GM23248 (cell line): ENCODE results near the gene TEX51.

Source experiments
- EZH2 ChIP-seq: fragments of 200-600 bp; sonication (generic); IDR thresholded peaks from 2 replicates; pipeline ENCODE4 v1.6.1; 2018; ENCODE audit warnings: antibody characterized with exemption, mild to moderate bottlenecking; ENCODE audit not compliant: insufficient read depth, poor library complexity, severe bottlenecking
- EZH2phosphoT487 ChIP-seq: fragments of 200-600 bp; sonication (generic); IDR thresholded peaks from 2 replicates; pipeline ENCODE4 v1.6.1; 2018; ENCODE audit warnings: antibody characterized with exemption, moderate library complexity, mild to moderate bottlenecking, low read depth; ENCODE audit not compliant: insufficient read depth

DNA sequence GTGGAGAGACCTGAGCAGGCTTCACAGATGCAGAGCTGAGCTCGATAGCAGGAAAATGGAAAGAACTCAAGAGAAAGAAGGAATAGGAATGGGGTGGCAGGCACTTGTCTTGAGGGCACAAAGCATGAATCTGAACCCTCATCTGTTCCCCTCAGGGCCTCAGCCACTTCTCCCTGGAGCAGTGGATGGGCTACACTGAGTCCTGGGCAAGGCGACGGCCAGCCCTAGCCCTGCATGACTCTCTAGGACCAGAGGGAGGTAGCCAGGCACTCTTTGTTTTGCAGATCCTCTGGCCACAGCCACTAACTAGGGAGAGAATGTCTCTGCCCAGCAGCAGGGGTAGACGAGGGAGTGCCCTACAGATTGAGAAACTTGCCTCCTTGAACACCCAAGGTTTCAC is 3.4 kb upstream of the TEX51 start:
- TF ChIP-seq EZH2 (no peak), EZH2phosphoT487 (no peak)
